OCI-LY1 (cell line): Measurements from ENCODE around the gene CCDC12.

Experiments
- H2AFZ ChIP-seq: fragments of 200-600 bp; sonication (generic), shearing (Covaris generic); 2 replicates; pipeline ENCODE4 v1.6.0; 2014; ENCODE audit warnings: antibody characterized with exemption, mild to moderate bottlenecking, low read length
- H3F3A ChIP-seq: fragments of 200-600 bp; sonication (generic), shearing (Covaris generic); 2 replicates; pipeline ENCODE4 v1.6.0; 2014; ENCODE audit warnings: mild to moderate bottlenecking, antibody characterized with exemption, low read length, moderate library complexity; ENCODE audit not compliant: insufficient read depth
- H3K27ac ChIP-seq: fragments of 200-600 bp; sonication (generic); 2 replicates; pipeline ENCODE4 v1.5.1; 2014; ENCODE audit warnings: low read length, mixed run types, mild to moderate bottlenecking, low read depth; ENCODE audit not compliant: poor library complexity, severe bottlenecking
- H3K27me3 ChIP-seq: fragments of 200-600 bp; sonication (generic); 2 replicates; pipeline ENCODE4 v1.6.0; 2014; ENCODE audit warnings: antibody characterized with exemption, mild to moderate bottlenecking, low read length, moderate library complexity; ENCODE audit not compliant: insufficient read depth
- H3K36me3 ChIP-seq: fragments of 200-600 bp; sonication (generic); 2 replicates; pipeline ENCODE4 v1.6.1; 2014; ENCODE audit warnings: mild to moderate bottlenecking, antibody characterized with exemption, low read length, moderate library complexity, mixed read lengths; ENCODE audit not compliant: insufficient read depth
- H3K4me1 ChIP-seq: fragments of 200-600 bp; sonication (generic); 2 replicates; pipeline ENCODE4 v1.5.1; 2014; ENCODE audit warnings: mild to moderate bottlenecking, low read length, moderate library complexity; ENCODE audit not compliant: insufficient read depth, severe bottlenecking
- H3K4me2 ChIP-seq: fragments of 200-600 bp; sonication (generic), shearing (Covaris generic); 2 replicates; pipeline ENCODE4 v1.6.1; 2014; ENCODE audit warnings: low read length
- H3K4me3 ChIP-seq: fragments of 200-600 bp; sonication (generic); 2 replicates; pipeline ENCODE4 v1.5.1; 2014; ENCODE audit warnings: low read length, low read depth, mild to moderate bottlenecking, mixed read lengths; ENCODE audit not compliant: poor library complexity, severe bottlenecking
- H3K79me2 ChIP-seq: fragments of 200-600 bp; shearing (Covaris generic); 2 replicates; pipeline ENCODE4 v1.6.1; 2016; ENCODE audit warnings: mixed run types, low read length, mixed read lengths; ENCODE audit not compliant: insufficient read depth
- H3K9ac ChIP-seq: fragments of 200-600 bp; sonication (generic), shearing (Covaris generic); 2 replicates; pipeline ENCODE4 v1.6.1; 2014; ENCODE audit warnings: mild to moderate bottlenecking, low read length, mixed read lengths
- H3K9me2 ChIP-seq: fragments of 200-600 bp; sonication (generic), shearing (Covaris generic); 2 replicates; pipeline ENCODE4 v1.6.1; 2014; ENCODE audit warnings: low read depth, mild to moderate bottlenecking, low read length, mixed read lengths
- H3K9me3 ChIP-seq: fragments of 200-600 bp; shearing (Covaris generic); 2 replicates; pipeline ENCODE4 v1.6.1; 2014; ENCODE audit warnings: low read length, mixed read lengths
- H4K20me1 ChIP-seq: fragments of 200-600 bp; sonication (generic), shearing (Covaris generic); 2 replicates; pipeline ENCODE4 v1.6.0; 2016; ENCODE audit warnings: mild to moderate bottlenecking, low read length; ENCODE audit not compliant: insufficient read depth
- EZH2 ChIP-seq: fragments of 200-600 bp; sonication (generic), shearing (Covaris generic); IDR thresholded peaks from 2 replicates; pipeline ENCODE4 v1.8.0; 2017; ENCODE audit warnings: borderline replicate concordance, mixed run types, mild to moderate bottlenecking, antibody characterized with exemption, low read length, moderate library complexity, mixed read lengths
- TF ChIP-seq, protein P1 (sequence below): fragments of 200-600 bp; sonication (generic), shearing (Covaris generic); IDR thresholded peaks from 2 replicates; pipeline ENCODE4 v1.5.1; 2017; ENCODE audit warnings: mild to moderate bottlenecking, antibody characterized with exemption, low read length, moderate library complexity, mixed read lengths

The CCDC12 gene

DNA sequence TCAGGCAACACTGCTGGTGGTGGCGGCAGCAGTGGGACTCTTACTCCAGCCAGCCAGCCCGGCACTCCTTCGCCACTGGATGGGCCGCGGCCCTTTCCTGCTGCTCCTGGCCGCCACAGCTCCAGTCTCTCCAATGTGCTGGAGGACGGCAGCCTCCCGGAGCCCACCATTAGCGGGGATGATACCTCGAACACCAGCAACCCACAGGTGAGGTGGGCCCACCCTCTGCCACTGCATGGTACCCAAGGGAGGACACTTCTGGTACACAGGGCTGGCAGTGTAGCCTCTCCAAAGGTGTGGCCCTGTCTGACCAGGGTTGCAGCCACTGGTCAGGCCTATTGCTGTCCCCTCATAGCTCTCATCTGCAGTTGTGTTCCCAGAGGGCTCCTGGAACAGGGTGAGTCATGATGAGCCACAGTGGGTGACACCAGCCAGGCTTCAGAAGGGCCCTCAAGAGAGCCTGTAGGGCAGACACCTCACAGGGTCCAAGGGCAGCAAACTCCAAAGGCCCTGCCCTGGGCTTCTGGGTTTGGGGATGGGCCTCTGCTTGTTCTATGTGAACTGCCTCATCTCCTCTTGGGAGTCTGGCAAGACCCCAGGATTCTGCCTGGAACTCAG lies 23.8 kb upstream of the CCDC12 start:
- no peaks in the 10 kb centered on the region for H3K4me1 ChIP-seq
- H3K4me2 ChIP-seq: no peak overlapping the region
- no peaks in the 10 kb centered on the region for H3K79me2 ChIP-seq
- H4K20me1 ChIP-seq: no peaks in the 10 kb centered on the region
- no peak overlapping the region for H3K4me3 ChIP-seq
- no peak overlapping the region for H3K9ac ChIP-seq
- H3K27me3 ChIP-seq: no peaks in the 10 kb centered on the region
- H3K36me3 ChIP-seq: peaks cover 64% of the 10 kb centered on the region
- H3K9me3 ChIP-seq: no peaks in the 10 kb centered on the region
- H3F3A ChIP-seq: no peaks in the 10 kb centered on the region
- no peak overlapping the region for H3K27ac ChIP-seq
- TF ChIP-seq EZH2: no peak
- TF ChIP-seq, protein P1, sequence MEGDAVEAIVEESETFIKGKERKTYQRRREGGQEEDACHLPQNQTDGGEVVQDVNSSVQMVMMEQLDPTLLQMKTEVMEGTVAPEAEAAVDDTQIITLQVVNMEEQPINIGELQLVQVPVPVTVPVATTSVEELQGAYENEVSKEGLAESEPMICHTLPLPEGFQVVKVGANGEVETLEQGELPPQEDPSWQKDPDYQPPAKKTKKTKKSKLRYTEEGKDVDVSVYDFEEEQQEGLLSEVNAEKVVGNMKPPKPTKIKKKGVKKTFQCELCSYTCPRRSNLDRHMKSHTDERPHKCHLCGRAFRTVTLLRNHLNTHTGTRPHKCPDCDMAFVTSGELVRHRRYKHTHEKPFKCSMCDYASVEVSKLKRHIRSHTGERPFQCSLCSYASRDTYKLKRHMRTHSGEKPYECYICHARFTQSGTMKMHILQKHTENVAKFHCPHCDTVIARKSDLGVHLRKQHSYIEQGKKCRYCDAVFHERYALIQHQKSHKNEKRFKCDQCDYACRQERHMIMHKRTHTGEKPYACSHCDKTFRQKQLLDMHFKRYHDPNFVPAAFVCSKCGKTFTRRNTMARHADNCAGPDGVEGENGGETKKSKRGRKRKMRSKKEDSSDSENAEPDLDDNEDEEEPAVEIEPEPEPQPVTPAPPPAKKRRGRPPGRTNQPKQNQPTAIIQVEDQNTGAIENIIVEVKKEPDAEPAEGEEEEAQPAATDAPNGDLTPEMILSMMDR: no peak
- no peak overlapping the region for H2AFZ ChIP-seq
- no peaks in the 10 kb centered on the region for H3K9me2 ChIP-seq

DNA sequence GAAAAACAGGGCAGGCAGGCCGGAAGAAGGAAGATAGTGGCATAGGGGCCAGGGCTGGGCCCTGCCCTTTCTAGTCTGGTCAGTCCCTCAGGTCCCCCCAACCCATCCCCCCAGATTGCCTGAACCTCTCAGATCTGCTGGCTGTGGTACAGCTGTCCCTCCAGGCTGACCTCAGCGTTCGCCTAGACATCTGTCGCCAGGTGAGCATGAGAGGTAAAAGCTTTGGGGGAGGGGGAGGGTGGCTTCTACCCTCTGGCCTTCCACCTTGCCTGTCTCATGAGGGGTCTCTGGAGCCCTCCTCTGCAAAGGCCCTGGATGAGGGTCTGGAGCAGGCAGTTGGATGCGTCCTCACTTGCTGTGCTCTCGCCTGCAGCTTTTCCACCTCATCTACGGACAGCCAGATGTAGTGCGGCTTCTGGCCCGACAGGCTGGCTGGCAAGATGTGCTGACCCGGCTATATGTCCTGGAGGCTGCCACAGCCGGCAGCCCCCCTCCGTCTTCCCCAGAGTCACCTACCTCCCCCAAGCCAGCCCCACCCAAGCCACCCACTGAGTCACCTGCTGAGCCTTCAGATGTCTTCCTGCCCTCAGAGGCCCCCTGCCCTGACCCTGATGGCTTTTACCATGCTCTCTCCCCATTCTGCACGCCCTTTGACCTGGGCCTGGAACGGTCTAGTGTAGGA lies 23.1 kb upstream of the CCDC12 start:
- H3K4me3 ChIP-seq: no peak overlapping the region
- H3K9ac ChIP-seq: no peak overlapping the region
- no peaks in the 10 kb centered on the region for H3K9me3 ChIP-seq
- H3K4me1 ChIP-seq: no peaks in the 10 kb centered on the region
- H3K4me2 ChIP-seq: no peak overlapping the region
- peaks cover 57% of the 10 kb centered on the region for H3K36me3 ChIP-seq
- H2AFZ ChIP-seq: no peak overlapping the region
- TF ChIP-seq, protein P1: no peak
- TF ChIP-seq EZH2: no peak
- no peaks in the 10 kb centered on the region for H3K79me2 ChIP-seq
- no peaks in the 10 kb centered on the region for H4K20me1 ChIP-seq
- no peaks in the 10 kb centered on the region for H3F3A ChIP-seq
- H3K9me2 ChIP-seq: no peaks in the 10 kb centered on the region
- H3K27ac ChIP-seq: no peak overlapping the region
- no peaks in the 10 kb centered on the region for H3K27me3 ChIP-seq

DNA sequence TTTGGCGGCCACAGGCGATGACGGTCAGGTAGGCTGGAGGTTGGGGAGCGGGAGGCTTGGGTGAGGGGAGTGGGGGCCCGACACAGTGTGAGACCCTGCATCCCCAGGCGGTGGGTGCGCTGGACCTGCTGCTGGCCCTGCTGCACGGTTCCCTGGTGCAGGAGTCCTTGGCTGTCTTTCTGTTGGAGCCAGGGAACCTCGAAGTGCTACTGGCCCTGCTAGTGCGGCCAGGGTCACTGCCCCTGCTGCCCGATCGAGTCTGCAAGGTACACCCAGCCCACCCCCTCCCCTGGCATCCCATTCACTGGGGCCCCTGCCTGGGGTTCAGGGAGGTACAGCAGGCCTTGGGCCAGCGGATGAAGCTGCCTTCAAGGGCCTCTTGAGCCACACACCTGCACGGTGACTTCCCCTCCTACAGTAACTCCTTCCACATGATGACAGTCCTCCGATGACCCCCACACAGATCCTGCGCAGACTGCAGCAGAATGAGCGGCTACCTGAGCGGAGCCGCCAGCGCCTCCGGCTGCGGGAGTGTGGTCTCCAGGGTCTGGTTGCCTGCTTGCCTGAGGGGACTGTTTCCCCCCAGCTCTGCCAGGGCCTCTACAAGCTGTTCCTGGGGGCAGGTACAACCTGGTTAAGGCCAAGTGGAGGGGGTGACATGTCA lies 22.4 kb upstream of the CCDC12 start:
- Histone ChIP-seq H3K9me2 (no peaks in the 10 kb centered on the region), H3K27me3 (no peaks in the 10 kb centered on the region), H3K9ac (no peak overlapping the region), H3K9me3 (no peaks in the 10 kb centered on the region), H3K4me2 (no peak overlapping the region), H4K20me1 (no peaks in the 10 kb centered on the region), H3K36me3 (peaks cover 50% of the 10 kb centered on the region), H3F3A (no peaks in the 10 kb centered on the region), H3K4me1 (no peaks in the 10 kb centered on the region), H3K27ac (no peak overlapping the region), H2AFZ (no peak overlapping the region), H3K4me3 (no peak overlapping the region), H3K79me2 (no peaks in the 10 kb centered on the region)
- no peak for TF ChIP-seq EZH2
- TF ChIP-seq, protein P1: no peak; the same call in 1 of the 2 replicates
